Loucy (cell line): ENCODE measurements around the gene LAMA5.

ENCODE experiments used
- H2AFZ ChIP-seq: fragments of 200-600 bp; sonication (generic); 2 replicates; pipeline ENCODE4 v1.6.0; 2016; ENCODE audit warnings: antibody characterized with exemption, mild to moderate bottlenecking, low read length, moderate library complexity
- H3F3A ChIP-seq: fragments of 200-600 bp; 2 replicates; pipeline ENCODE4 v1.6.0; 2016; ENCODE audit warnings: antibody characterized with exemption, low read depth, mild to moderate bottlenecking
- H3K27me3 ChIP-seq: fragments of 200-600 bp; sonication (generic); 2 replicates; pipeline ENCODE4 v1.6.1; 2014; ENCODE audit warnings: low read length, mild to moderate bottlenecking; ENCODE audit not compliant: insufficient read depth, poor library complexity, severe bottlenecking
- H3K36me3 ChIP-seq: fragments of 200-600 bp; sonication (generic); 2 replicates; pipeline ENCODE4 v1.6.1; 2016; ENCODE audit warnings: low read length; ENCODE audit not compliant: insufficient read depth
- H3K4me1 ChIP-seq: fragments of 200-600 bp; sonication (generic); 2 replicates; pipeline ENCODE4 v1.5.1; 2014; ENCODE audit warnings: low read length, mild to moderate bottlenecking; ENCODE audit not compliant: insufficient read depth, poor library complexity, severe bottlenecking
- H3K4me2 ChIP-seq: fragments of 200-600 bp; sonication (generic); 2 replicates; pipeline ENCODE4 v1.6.0; 2014; ENCODE audit warnings: antibody characterized with exemption, low read length, low read depth, mild to moderate bottlenecking; ENCODE audit not compliant: poor library complexity, severe bottlenecking
- H3K4me3 ChIP-seq: fragments of 200-600 bp; sonication (generic); 2 replicates; pipeline ENCODE4 v1.5.1; 2014; ENCODE audit warnings: low read length, mild to moderate bottlenecking, mixed read lengths; ENCODE audit not compliant: poor library complexity, severe bottlenecking
- H3K79me2 ChIP-seq: fragments of 200-600 bp; sonication (generic); 2 replicates; pipeline ENCODE4 v1.6.1; 2014; ENCODE audit warnings: low read length; ENCODE audit not compliant: insufficient read depth
- H3K9ac ChIP-seq: fragments of 200-600 bp; sonication (generic); 2 replicates; pipeline ENCODE4 v1.6.0; 2014; ENCODE audit warnings: mild to moderate bottlenecking, low read depth, low read length, moderate library complexity; ENCODE audit not compliant: poor library complexity, severe bottlenecking
- H3K9me2 ChIP-seq: fragments of 200-600 bp; sonication (generic); replicated peaks from 2 replicates; pipeline ENCODE4 v1.6.1; 2016; ENCODE audit warnings: low read depth, low read length, mixed read lengths
- H3K9me3 ChIP-seq: fragments of 200-600 bp; sonication (generic); 2 replicates; pipeline ENCODE4 v1.6.1; 2014; ENCODE audit warnings: mild to moderate bottlenecking, antibody characterized with exemption, low read length, low read depth; ENCODE audit not compliant: insufficient read depth
- H4K20me1 ChIP-seq: fragments of 200-600 bp; sonication (generic); 2 replicates; pipeline ENCODE4 v1.6.0; 2014; ENCODE audit warnings: antibody characterized with exemption, low read length, mild to moderate bottlenecking; ENCODE audit not compliant: insufficient read depth, poor library complexity, severe bottlenecking
- CTCF ChIP-seq: fragments of 200-600 bp; sonication (generic); conservative IDR thresholded peaks from 2 replicates; pipeline ENCODE4 v1.5.1; 2014; ENCODE audit warnings: mild to moderate bottlenecking, antibody characterized with exemption, low read length
- EZH2phosphoT487 ChIP-seq: fragments of 200-600 bp; IDR thresholded peaks from 2 replicates; pipeline ENCODE4 v1.6.1; 2018; ENCODE audit warnings: antibody characterized with exemption, mild to moderate bottlenecking, moderate library complexity, borderline replicate concordance

The LAMA5 gene

GRCh38 chr20:62362991-62363919, 3.9 kb downstream of the LAMA5 start:
- H4K20me1 ChIP-seq: no peaks in the 10 kb centered on the region
- no peaks in the 10 kb centered on the region for H3K4me1 ChIP-seq
- TF ChIP-seq CTCF (no peak), EZH2phosphoT487 (no peak)
- no peaks in the 10 kb centered on the region for H3K9me3 ChIP-seq
- no peaks in the 10 kb centered on the region for H3F3A ChIP-seq
- H3K9ac ChIP-seq: no peak overlapping the region
- H3K4me3 ChIP-seq: no peak overlapping the region
- no peaks in the 10 kb centered on the region for H3K36me3 ChIP-seq
- H3K27me3 ChIP-seq: no peaks in the 10 kb centered on the region
- no peak overlapping the region for H3K4me2 ChIP-seq
- no peaks in the 10 kb centered on the region for H3K79me2 ChIP-seq
- H2AFZ ChIP-seq: no peak overlapping the region
- no peaks in the 10 kb centered on the region for H3K9me2 ChIP-seq

- Histone ChIP-seq H3K4me1 (no peaks in the 10 kb centered on the region), H3F3A (no peaks in the 10 kb centered on the region), H3K4me3 (no peak overlapping the region), H3K79me2 (no peaks in the 10 kb centered on the region), H3K9me3 (no peaks in the 10 kb centered on the region), H4K20me1 (no peaks in the 10 kb centered on the region), H3K27me3 (no peaks in the 10 kb centered on the region), H3K9ac (no peak overlapping the region), H3K36me3 (no peaks in the 10 kb centered on the region), H2AFZ (no peak overlapping the region), H3K4me2 (no peak overlapping the region), H3K9me2 (no peaks in the 10 kb centered on the region)
- TF ChIP-seq CTCF (no peak), EZH2phosphoT487 (no peak)
Observed at GRCh38 chr20:62362590-62362940, 4.5 kb downstream of the LAMA5 start.

- H3K36me3 ChIP-seq: no peaks in the 10 kb centered on the region
- no peak overlapping the region for H3K9ac ChIP-seq
- H3K79me2 ChIP-seq: no peaks in the 10 kb centered on the region
- H3K4me1 ChIP-seq: no peaks in the 10 kb centered on the region
- no peaks in the 10 kb centered on the region for H4K20me1 ChIP-seq
- no peaks in the 10 kb centered on the region for H3F3A ChIP-seq
- TF ChIP-seq CTCF (no peak), EZH2phosphoT487 (no peak)
- no peak overlapping the region for H3K4me3 ChIP-seq
- H3K9me3 ChIP-seq: no peaks in the 10 kb centered on the region
- no peak overlapping the region for H3K4me2 ChIP-seq
- H3K9me2 ChIP-seq: no peaks in the 10 kb centered on the region
- H3K27me3 ChIP-seq: no peaks in the 10 kb centered on the region
- H2AFZ ChIP-seq: no peak overlapping the region
Observed at GRCh38 chr20:62361799-62362589, 5.1 kb downstream of the LAMA5 start.
